CD4-positive, alpha-beta T cell treated with Interleukin-2 at 100 ng/mL for 4 hours (primary cell): ENCODE data around the gene MAGI1.

Experiments used
- DNase-seq: peaks from one replicate; pipeline ENCODE4 v3.0.0-alpha.2; 2020; ENCODE audit warnings: low spot score

Gene MAGI1

DNA sequence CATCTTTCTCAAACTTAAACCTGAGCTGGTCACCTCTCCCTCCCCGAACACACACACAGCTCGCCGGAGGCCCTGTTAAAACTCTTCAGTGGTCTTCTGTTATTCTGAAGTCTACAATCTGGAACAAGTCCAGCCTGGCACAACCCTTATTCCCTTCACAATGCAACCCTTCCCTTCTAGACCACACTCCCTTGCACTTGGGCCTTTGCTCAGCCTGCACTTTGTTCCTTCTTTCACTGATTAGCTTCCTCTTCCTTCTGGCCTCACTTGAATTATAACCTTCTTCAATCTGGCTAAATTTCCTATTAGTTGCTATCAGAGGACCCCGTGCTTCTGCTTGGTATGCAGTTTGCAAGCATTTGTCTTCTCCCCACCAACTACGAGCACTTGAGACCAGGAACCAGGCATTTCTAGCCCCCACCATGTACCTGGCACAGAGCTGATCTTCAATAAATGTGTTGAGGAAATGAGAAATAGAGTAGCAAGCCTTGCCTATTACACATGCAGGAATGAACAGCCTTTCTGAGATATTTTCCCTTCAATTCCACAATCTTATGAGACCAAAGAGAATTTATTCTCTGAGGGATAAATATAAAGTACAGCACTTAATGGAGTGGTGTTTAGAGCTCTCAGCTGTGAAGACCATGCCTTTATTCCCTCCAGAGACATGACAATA, 687.8 kb downstream of the MAGI1 start:
- no peak for DNase-seq

DNA sequence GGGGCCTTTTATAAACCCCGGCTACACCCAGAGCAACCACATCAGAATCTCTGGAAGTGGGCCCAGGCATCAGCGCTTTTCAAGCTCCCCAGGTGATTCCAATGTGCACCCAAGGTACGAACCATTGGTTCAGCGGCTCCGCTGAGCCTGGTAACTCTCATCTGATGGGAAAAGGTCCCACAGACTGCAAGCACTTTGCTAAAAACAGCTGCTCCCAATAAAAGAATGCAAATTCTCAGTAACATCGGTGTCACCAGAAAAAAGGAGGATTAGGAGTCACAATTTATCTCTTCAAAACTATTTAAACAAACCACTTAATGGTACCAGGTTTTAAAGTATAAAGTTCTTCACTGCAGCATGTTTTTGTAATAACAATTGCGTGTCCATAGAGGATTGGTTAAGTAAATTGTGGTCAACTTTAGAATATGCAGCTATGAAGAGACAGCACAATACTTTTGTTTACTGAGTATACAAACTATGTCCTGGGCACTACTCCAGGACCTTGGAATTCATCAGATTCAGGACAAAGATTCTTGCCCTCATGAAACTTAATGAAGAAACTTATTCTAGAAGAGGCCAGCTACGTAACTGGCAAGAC, 690.2 kb downstream of the MAGI1 start:
- no peak for DNase-seq

GRCh38 chr3:65347166-65347565, 691.6 kb downstream of the MAGI1 start:
- DNase-seq = no peak

DNA sequence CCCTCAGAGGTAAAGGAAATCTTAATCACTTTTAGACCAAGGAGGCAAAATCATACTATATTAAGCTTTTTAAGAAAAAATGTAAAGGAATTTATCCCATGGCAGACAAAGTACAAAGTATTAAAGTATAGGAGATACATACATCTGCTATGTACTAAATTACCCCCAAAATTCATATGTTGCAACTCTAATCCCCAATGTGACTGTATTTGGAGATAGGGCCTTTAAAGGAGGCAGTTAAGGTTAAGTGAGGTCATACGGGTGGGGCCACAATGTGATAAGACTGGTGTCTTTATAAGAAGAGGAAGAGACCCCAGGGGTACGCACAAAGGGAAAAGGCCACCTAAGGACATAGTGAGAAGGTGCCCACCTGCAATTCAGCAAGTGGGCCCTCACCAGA, 693.9 kb downstream of the MAGI1 start:
- no peak for DNase-seq

GRCh38 chr3:65344444-65344843, 694.3 kb downstream of the MAGI1 start:
- DNase-seq = no peak

- no peak for DNase-seq
Measured at GRCh38 chr3:65343736-65344135, 695.0 kb downstream of the MAGI1 start.

GRCh38 chr3:65343026-65343425, 695.7 kb downstream of the MAGI1 start:
- no peak for DNase-seq

- no peak for DNase-seq
Measured at GRCh38 chr3:65342084-65342683, 696.5 kb downstream of the MAGI1 start.

DNA sequence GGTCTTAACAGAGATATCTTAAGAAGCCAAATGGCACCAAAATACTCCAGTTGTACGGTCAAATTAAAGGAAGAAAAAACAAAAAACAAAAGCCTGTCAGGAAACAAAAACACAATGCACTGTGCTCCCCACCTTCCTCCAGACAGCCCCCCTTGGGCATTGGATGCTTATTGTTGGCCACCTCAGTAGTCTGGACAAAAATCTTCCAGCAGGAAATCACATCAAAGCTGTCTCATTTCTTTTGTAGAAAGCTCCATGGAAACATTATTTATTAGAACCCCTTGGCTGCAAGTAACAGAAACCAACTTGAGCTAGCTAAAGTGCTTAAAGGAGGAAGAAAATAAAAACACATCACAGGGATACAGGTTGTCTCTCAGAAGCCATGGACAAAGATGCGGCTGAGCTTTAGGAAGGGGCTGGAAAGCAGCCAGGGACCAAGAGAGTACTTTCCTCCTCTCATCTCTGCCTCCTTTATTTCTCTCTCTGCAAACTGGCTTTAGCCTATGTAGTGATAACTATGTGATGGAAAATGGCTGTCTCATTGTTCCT, 699.5 kb downstream of the MAGI1 start:
- no peak for DNase-seq

- no peak for DNase-seq
Measured at GRCh38 chr3:65338571-65338970, 700.1 kb downstream of the MAGI1 start.

GRCh38 chr3:65335587-65335986, 703.1 kb downstream of the MAGI1 start:
- DNase-seq = no peak

DNA sequence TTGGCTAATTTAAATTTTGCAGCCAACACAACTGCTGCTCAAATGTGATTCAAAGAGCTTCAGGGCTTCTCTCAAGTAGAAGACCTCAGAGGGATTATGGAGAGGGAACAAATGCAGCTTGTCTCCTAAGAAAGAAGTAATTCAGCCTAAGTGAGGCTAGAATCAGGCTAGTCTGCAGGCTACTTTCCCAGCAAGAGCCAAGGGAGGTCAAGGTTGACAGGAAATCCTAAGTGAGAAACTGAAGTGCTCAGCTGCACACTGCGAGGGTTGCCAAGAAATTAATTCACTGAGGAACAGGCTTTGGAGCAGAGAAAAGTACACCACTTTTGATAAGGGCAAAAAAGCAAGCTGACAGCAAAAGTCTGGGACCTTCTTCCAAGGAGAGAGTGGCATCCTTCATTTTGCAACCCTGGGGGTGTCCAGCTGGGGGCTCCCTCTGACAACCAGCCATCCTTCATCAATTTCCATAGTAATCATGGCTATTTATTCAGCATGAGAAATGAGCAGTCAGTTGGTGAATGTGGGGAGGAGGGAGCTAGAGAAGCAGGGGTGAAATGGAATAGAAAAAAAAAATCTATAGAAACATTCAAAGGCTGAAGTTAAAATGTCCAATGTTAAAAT, 704.6 kb downstream of the MAGI1 start:
- DNase-seq = no peak

DNA sequence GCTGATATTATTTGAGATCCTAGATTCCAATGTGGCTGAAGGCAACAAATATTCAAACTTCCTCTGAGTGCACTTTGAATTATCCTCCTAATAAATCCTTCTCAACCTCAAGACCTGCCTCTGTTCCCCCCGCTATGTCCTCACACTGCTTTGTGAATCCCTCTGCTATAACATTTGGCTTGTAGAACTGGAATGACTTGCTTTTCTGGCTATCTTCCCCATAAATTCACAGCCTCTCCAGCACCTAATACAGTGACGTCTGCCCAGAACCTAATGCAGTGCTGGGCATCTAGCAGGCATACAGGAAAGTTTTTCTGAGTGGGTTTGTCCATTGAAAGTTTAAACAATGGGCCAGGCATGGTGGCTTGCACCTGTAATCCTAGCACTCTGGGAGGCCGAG, 707.0 kb downstream of the MAGI1 start:
- DNase-seq = no peak

DNA sequence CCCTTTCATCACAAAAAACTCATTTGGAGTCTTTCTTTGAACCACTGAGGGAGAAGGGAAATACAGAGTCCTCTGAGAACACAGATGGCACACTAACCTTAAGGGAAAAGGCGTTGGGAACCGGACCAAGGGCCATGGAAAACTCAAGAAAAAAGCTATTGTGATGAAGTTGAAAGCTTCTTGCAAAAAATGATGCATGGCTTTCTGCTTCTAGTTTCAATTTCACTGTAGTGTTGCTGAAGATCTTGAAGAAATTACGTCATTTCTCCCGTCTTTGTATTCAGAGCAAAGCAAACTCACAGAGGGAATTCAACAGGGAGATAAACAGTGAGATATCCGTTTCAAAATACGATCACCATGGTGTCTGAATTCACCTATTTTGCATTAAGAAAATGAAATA, 708.6 kb downstream of the MAGI1 start:
- no peak for DNase-seq

DNA sequence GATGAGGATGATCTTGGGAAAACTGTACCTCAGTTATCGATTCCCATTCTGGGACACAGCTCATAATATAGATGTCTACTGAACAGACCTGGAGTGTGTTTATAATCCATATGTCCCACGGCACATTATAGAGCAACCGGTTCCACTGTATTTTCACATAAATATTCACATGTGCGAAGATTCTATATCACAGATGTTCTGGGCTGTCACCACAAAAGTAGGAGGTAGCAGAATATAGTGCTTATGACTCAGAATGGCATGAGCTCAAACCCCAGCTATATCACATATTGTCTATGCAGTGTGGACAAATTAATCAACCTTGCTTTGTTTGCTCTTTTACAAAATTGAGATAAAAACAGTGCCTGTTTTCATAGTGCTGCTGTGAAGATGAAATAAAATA, 710.6 kb downstream of the MAGI1 start:
- no peak for DNase-seq

DNA sequence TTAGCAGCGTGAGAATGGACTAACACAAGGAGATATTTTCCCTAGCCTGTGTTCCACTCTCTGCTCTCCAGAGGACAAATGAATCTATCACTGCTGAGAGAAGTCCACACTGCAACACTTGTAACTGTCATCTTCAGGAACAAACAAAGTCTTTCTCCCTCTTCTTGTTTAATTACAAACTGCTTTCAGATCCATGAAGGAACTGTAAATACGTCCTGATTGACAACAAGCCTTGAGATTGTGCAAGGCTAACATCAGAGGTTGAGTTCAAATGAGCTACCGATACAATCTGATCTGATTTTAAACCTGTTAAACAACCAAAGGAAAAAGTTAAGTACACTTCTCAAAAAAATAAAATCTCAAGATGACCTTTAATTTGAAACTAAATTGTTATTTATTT, 712.1 kb downstream of the MAGI1 start:
- DNase-seq = no peak

DNA sequence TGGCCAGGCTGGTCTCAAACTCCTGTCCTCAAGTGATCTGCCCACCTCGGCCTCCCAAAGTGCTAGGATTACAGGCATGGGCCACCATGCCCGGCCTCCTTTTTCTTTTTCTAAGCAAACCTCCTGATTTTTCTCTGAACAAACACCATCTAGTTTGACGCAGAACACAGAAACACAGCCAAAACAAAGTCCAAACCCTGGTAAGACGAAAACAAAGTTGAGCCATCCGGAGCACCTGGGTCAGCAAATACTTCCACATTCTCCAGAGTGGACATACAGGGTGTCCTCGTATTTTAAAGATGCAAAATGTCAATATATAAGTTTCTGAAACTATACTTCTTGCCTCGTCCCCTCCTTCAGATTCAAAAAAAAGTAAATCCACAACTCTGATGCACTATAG, 715.8 kb downstream of the MAGI1 start:
- DNase-seq = no peak

DNA sequence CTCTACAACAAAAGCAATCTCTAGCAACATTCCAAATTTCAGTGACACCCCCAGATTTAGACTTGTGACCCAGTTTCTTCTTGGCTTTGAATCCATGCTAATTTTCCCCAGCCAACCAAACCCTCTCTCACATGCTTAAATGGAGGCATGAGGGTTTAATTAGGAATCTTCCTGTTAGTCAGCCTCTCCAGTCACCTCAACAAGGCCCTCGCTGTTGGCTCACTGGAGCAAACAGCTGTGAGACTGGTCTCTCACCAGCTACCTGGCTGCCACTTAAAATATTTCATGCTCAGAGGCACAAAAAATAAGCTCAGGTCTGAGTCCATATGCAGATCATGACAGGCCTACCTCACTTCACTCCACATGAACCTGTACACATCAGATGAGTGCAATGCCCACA, 720.5 kb downstream of the MAGI1 start:
- DNase-seq = no peak

DNA sequence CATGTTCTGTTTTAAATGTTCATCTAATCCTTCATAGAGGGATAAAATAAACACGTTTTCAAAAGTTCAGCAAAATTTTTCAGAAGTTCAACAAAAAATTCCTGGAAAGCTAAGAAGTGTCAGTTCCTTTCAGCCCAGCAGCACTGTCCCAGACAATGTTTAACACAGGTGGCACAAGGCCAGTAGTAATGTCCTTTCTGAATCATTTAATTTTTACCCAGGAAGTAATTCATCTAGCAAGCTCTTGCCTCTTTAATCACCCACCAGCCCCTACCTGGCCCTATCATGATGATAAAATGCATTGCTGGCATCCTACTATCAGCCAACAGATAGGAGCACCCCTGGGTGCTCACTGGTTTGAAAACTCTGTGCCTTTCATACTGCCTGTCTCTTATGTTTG, 723.8 kb downstream of the MAGI1 start:
- DNase-seq = no peak

DNA sequence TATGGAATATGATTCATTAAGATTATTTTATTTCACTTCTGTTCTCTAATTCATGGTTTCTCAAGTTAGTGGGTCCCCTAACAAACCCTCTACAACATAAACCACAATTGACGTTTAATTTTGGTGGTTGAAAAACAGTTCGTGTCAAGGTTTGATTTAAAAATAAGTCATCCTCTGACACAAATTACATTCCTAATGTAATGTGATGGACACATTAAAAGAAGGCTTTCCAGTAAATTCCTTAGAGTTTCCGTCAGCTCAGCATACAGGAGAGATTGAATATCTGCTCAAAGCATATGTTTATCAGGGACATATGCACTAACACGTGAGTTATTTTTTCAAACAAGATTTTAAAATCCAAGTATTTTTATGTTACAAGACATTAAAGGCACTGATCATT, 724.4 kb downstream of the MAGI1 start:
- no peak for DNase-seq

- DNase-seq = no peak
Measured at GRCh38 chr3:65313666-65314065, 725.1 kb downstream of the MAGI1 start.

DNA sequence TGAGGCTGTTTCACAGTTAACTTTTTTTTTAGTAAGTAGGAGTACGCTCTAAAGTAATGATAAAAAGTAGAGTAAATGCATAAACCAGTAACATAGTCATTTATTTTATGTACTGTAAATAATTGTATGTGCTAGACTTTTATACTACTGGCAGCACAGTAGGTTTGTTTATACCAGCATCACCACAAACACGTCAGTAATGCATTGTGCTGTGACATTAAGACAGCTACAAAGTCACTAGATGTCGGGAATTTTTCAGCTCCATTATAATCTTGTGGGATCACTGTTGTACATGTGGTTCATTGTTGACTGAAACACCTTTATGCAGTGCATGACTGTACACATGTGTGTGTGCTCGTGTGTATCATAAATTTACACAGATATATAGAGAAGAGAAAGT, 732.9 kb downstream of the MAGI1 start:
- DNase-seq = no peak
